SK-N-SH treated with all-trans-retinoic acid at 6 μM for 48 hours (cell line): ENCODE measurements around the gene UBE2I.

Experiments
- ATAC-seq: fragments of 200-7000 bp; cut with Tn5 transposase; 3 replicates; pipeline ENCODE4 v1.9.1; 2020; ENCODE audit warnings: mild to moderate bottlenecking, moderate library complexity
- ARNTL ChIP-seq: fragments of 450-650 bp; formaldehyde crosslinking; IDR thresholded peaks from 2 replicates; pipeline ENCODE4 v1.5.0; 2020; ENCODE audit warnings: low read depth, mild to moderate bottlenecking, moderate library complexity, borderline replicate concordance
- BACH2 ChIP-seq: fragments of 250-450 bp; sonication (Bioruptor Pico); IDR thresholded peaks from 2 replicates; pipeline ENCODE4 v1.9.0; 2021; ENCODE audit warnings: mild to moderate bottlenecking, borderline replicate concordance
- CSDC2 ChIP-seq: fragments of 250-450 bp; sonication (Bioruptor Pico); IDR thresholded peaks from 2 replicates; pipeline ENCODE4 v1.5.0; 2020; ENCODE audit warnings: mild to moderate bottlenecking, moderate library complexity
- ESRRG ChIP-seq: fragments of 250-450 bp; sonication (Bioruptor Pico); IDR thresholded peaks from 2 replicates; pipeline ENCODE4 v1.6.1; 2021; ENCODE audit warnings: mild to moderate bottlenecking
- GLIS3 ChIP-seq: fragments of 250-450 bp; sonication (Bioruptor Pico); IDR thresholded peaks from 2 replicates; pipeline ENCODE4 v1.5.0; 2020; ENCODE audit warnings: mild to moderate bottlenecking, moderate library complexity
- OSR1 ChIP-seq: fragments of 250-450 bp; sonication (Bioruptor Pico); IDR thresholded peaks from 2 replicates; pipeline ENCODE4 v1.8.0; 2022; ENCODE audit warnings: moderate library complexity, mild to moderate bottlenecking, inconsistent platforms
- PPARA ChIP-seq: fragments of 250-450 bp; sonication (Bioruptor Pico); IDR thresholded peaks from 2 replicates; pipeline ENCODE4 v1.5.0; 2020; ENCODE audit warnings: mild to moderate bottlenecking, borderline replicate concordance
- RARB ChIP-seq: fragments of 250-450 bp; sonication (Bioruptor Pico); IDR thresholded peaks from 2 replicates; pipeline ENCODE4 v1.8.0; 2021; ENCODE audit warnings: mild to moderate bottlenecking, moderate library complexity
- SNAI2 ChIP-seq: fragments of 250-450 bp; sonication (Bioruptor Pico); IDR thresholded peaks from 2 replicates; pipeline ENCODE4 v1.5.0; 2020; ENCODE audit warnings: mild to moderate bottlenecking, moderate library complexity
- TCF4 ChIP-seq: fragments of 250-450 bp; sonication (Bioruptor Pico); IDR thresholded peaks from 2 replicates; pipeline ENCODE4 v1.8.0; 2021; ENCODE audit warnings: mild to moderate bottlenecking, moderate library complexity, borderline replicate concordance
- TOX ChIP-seq: fragments of 250-450 bp; sonication (Bioruptor Pico); IDR thresholded peaks from 2 replicates; pipeline ENCODE4 v1.8.0; 2021; ENCODE audit warnings: mild to moderate bottlenecking, moderate library complexity, borderline replicate concordance
- ZC3H10 ChIP-seq: fragments of 250-450 bp; sonication (Bioruptor Pico); IDR thresholded peaks from 2 replicates; pipeline ENCODE4 v1.5.1; 2021; ENCODE audit warnings: mild to moderate bottlenecking, moderate library complexity
- ZFP3 ChIP-seq: fragments of 250-450 bp; sonication (Bioruptor Pico); IDR thresholded peaks from 2 replicates; pipeline ENCODE4 v1.5.0; 2020; ENCODE audit warnings: mild to moderate bottlenecking, moderate library complexity
- ZFP30 ChIP-seq: fragments of 450-650 bp; formaldehyde crosslinking; IDR thresholded peaks from 2 replicates; pipeline ENCODE4 v1.5.0; 2022; ENCODE audit warnings: mild to moderate bottlenecking, moderate library complexity
- ZNF565 ChIP-seq: fragments of 450-650 bp; formaldehyde crosslinking; conservative IDR thresholded peaks from 2 replicates; pipeline ENCODE4 v1.5.0; 2020; ENCODE audit warnings: low read depth, mild to moderate bottlenecking, moderate library complexity
- ZNF70 ChIP-seq: fragments of 450-650 bp; formaldehyde crosslinking; IDR thresholded peaks from 2 replicates; pipeline ENCODE4 v1.5.0; 2020; ENCODE audit warnings: mild to moderate bottlenecking, moderate library complexity
- ZNF8 ChIP-seq: fragments of 450-650 bp; formaldehyde crosslinking; IDR thresholded peaks from 2 replicates; pipeline ENCODE4 v1.5.0; 2020; ENCODE audit warnings: mild to moderate bottlenecking, moderate library complexity
- TF ChIP-seq, protein P1 (sequence below): fragments of 250-450 bp; sonication (Bioruptor Pico); IDR thresholded peaks from 2 replicates; pipeline ENCODE4 v1.8.0; 2021; ENCODE audit warnings: low read depth, mild to moderate bottlenecking, moderate library complexity, borderline replicate concordance
- TF ChIP-seq, protein P2 (sequence below): fragments of 250-450 bp; sonication (Bioruptor Pico); IDR thresholded peaks from 2 replicates; pipeline ENCODE4 v1.5.1; 2020; ENCODE audit warnings: low read depth, mild to moderate bottlenecking, moderate library complexity
- TF ChIP-seq, protein P3 (sequence below): fragments of 250-450 bp; sonication (Bioruptor Pico); IDR thresholded peaks from 2 replicates; pipeline ENCODE4 v1.8.0; 2020; ENCODE audit warnings: mild to moderate bottlenecking, moderate library complexity, borderline replicate concordance
- TF ChIP-seq, protein P4 (sequence below): fragments of 250-450 bp; sonication (Bioruptor Pico); IDR thresholded peaks from 2 replicates; pipeline ENCODE4 v1.5.0; 2020; ENCODE audit warnings: mild to moderate bottlenecking, moderate library complexity

UBE2I gene

DNA sequence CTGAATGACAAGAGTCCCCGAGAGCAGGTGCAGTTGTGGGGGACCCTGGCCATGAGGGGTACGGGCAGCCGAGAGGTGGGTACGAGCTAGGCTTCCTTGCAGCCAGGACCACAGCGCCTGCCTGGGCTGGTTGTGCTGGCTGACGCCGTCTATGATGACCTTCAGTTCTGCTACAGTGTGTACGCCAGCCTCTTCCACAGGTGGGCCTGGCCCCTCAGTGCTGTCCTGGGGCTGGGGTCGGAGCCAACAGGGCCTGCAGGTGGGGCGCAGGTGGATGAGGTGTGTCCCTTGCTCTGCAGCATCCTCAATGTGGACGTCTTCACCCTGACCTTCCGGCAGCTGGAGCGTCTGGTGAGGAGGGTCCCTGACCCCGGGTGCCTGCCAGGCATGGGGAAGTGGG is 35.1 kb downstream of the UBE2I start:
- ATAC-seq = no peak
- no peak for TF ChIP-seq TOX (CRISPR knock-in tag)
- TF ChIP-seq, protein P1, sequence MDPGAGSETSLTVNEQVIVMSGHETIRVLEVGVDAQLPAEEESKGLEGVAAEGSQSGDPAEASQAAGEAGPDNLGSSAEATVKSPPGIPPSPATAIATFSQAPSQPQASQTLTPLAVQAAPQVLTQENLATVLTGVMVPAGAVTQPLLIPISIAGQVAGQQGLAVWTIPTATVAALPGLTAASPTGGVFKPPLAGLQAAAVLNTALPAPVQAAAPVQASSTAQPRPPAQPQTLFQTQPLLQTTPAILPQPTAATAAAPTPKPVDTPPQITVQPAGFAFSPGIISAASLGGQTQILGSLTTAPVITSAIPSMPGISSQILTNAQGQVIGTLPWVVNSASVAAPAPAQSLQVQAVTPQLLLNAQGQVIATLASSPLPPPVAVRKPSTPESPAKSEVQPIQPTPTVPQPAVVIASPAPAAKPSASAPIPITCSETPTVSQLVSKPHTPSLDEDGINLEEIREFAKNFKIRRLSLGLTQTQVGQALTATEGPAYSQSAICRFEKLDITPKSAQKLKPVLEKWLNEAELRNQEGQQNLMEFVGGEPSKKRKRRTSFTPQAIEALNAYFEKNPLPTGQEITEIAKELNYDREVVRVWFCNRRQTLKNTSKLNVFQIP (CRISPR knock-in tag) = no peak
- no peak for TF ChIP-seq OSR1 (CRISPR knock-in tag)
- TF ChIP-seq ZNF70 (CRISPR knock-in tag) = no peak
- no peak for TF ChIP-seq GLIS3
- no peak for TF ChIP-seq CSDC2
- TF ChIP-seq ZNF565 (CRISPR knock-in tag) = no peak
- TF ChIP-seq, protein P2, sequence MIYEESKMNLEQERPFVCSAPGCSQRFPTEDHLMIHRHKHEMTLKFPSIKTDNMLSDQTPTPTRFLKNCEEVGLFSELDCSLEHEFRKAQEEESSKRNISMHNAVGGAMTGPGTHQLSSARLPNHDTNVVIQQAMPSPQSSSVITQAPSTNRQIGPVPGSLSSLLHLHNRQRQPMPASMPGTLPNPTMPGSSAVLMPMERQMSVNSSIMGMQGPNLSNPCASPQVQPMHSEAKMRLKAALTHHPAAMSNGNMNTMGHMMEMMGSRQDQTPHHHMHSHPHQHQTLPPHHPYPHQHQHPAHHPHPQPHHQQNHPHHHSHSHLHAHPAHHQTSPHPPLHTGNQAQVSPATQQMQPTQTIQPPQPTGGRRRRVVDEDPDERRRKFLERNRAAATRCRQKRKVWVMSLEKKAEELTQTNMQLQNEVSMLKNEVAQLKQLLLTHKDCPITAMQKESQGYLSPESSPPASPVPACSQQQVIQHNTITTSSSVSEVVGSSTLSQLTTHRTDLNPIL (CRISPR knock-in tag) = no peak
- no peak for TF ChIP-seq RARB (CRISPR knock-in tag)
- TF ChIP-seq ARNTL (CRISPR knock-in tag) = no peak
- TF ChIP-seq ESRRG (CRISPR knock-in tag) = no peak
- TF ChIP-seq BACH2 (CRISPR knock-in tag) = no peak
- no peak for TF ChIP-seq SNAI2
- TF ChIP-seq, protein P3, sequence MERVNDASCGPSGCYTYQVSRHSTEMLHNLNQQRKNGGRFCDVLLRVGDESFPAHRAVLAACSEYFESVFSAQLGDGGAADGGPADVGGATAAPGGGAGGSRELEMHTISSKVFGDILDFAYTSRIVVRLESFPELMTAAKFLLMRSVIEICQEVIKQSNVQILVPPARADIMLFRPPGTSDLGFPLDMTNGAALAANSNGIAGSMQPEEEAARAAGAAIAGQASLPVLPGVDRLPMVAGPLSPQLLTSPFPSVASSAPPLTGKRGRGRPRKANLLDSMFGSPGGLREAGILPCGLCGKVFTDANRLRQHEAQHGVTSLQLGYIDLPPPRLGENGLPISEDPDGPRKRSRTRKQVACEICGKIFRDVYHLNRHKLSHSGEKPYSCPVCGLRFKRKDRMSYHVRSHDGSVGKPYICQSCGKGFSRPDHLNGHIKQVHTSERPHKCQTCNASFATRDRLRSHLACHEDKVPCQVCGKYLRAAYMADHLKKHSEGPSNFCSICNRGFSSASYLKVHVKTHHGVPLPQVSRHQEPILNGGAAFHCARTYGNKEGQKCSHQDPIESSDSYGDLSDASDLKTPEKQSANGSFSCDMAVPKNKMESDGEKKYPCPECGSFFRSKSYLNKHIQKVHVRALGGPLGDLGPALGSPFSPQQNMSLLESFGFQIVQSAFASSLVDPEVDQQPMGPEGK (CRISPR knock-in tag) = no peak
- TF ChIP-seq ZNF8 (CRISPR knock-in tag) = no peak
- TF ChIP-seq TCF4 (CRISPR knock-in tag) = no peak
- no peak for TF ChIP-seq ZC3H10 (CRISPR knock-in tag)

DNA sequence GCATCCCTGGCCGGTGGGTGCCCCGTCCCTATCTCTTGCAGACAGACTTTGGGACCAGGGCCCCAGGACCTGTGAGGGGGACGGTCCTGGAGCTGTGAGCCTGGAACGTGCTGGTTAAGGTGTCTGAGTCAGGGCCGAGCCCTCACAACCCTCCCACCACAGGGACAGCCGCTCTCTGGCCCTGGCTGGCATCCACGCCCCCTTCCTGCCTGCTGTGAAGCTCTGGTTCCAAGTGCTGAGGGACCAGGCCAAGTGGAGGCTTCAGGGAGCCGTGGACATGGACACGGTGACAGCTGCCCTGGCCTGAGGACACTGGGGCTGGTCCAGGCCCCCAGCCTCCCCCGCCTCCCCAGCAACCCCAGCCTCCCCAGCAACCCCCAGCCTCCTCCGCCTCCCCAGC is 35.7 kb downstream of the UBE2I start:
- TF ChIP-seq GLIS3 (no peak), ZNF565 (CRISPR knock-in tag) (no peak), OSR1 (CRISPR knock-in tag) (no peak)
- ATAC-seq = no peak

DNA sequence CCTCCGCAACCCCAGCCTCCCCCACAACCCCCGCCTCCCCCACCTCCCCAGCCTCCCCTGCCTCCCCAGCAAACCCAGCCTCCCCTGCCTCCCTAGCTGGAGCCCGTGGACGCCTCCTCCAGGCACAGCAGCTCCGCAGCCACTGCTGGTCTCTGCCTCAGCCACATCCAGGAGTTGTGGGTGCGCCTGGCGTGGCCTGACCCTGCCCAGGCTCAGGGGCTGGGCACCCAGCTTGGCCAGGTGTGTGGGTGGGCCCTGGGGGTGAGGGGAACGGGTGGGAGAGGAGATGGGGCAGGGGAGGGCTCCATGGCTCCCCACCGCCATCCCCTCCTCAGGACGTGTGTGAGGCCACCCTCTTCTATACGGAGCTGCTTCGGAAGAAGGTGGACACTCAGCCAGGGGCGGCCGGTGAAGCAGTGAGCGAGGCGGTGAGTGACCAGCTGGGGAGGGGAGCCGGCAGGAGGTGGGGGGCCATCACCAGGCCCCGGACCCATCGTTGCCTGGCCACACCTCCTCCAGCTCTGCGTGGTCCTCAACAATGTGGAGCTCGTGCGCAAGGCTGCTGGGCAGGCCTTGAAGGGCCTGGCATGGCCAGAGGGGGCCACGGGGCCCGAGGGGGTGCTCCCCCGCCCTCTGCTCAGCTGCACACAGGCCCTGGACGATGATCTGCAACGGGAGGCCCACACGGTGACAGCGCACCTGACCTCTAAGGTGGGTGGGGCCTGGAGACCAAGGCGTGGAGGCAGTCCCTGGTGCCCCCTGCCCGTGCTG is 36.4 kb downstream of the UBE2I start:
- ATAC-seq = no peak
- TF ChIP-seq RARB (CRISPR knock-in tag) = no peak
- TF ChIP-seq GLIS3 = no peak
- TF ChIP-seq, protein P4, sequence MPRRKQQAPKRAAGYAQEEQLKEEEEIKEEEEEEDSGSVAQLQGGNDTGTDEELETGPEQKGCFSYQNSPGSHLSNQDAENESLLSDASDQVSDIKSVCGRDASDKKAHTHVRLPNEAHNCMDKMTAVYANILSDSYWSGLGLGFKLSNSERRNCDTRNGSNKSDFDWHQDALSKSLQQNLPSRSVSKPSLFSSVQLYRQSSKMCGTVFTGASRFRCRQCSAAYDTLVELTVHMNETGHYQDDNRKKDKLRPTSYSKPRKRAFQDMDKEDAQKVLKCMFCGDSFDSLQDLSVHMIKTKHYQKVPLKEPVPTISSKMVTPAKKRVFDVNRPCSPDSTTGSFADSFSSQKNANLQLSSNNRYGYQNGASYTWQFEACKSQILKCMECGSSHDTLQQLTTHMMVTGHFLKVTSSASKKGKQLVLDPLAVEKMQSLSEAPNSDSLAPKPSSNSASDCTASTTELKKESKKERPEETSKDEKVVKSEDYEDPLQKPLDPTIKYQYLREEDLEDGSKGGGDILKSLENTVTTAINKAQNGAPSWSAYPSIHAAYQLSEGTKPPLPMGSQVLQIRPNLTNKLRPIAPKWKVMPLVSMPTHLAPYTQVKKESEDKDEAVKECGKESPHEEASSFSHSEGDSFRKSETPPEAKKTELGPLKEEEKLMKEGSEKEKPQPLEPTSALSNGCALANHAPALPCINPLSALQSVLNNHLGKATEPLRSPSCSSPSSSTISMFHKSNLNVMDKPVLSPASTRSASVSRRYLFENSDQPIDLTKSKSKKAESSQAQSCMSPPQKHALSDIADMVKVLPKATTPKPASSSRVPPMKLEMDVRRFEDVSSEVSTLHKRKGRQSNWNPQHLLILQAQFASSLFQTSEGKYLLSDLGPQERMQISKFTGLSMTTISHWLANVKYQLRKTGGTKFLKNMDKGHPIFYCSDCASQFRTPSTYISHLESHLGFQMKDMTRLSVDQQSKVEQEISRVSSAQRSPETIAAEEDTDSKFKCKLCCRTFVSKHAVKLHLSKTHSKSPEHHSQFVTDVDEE (CRISPR knock-in tag) = no peak
- TF ChIP-seq ZNF565 (CRISPR knock-in tag) = no peak
- TF ChIP-seq TOX (CRISPR knock-in tag) = no peak
- TF ChIP-seq BACH2 (CRISPR knock-in tag) = no peak

DNA sequence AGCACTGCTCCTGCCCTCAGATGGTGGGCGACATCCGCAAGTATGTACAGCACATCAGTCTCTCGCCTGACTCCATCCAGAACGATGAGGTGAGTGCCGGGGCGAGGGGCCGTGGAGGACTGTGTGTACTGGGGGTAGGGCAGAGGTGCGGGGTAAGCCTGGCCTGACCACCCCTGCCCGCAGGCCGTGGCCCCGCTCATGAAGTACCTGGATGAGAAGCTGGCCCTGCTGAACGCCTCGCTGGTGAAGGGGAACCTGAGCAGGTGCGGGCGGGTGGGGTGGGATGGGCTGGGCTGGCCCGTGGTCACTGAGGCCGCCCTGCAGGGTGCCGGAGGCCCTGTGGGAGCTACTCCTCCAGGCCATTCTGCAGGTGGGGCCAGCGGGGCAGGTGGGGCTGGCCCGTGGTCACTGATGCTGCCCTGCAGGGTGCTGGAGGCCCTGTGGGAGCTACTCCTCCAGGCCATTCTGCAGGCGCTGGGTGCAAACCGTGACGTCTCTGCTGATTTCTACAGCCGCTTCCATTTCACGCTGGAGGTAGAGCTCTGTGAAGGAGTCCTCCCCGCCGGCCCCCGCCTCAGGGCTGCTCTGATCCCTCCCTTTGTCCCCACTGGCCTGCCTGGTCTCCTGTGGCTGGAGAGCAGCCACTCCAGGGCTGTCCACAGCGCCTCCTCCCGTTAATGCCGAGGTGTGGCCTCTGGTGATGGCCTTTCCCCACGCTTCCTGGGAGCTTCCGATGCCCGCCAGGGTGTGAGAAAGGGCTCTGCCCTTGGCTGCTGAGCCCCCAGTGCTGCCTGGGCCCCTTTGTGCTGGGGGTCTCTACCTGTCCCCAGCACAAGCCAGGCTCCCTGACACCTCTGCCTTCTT is 37.2 kb downstream of the UBE2I start:
- ATAC-seq = peak; percentile 27
- TF ChIP-seq ESRRG (CRISPR knock-in tag) (no peak), PPARA (CRISPR knock-in tag) (no peak), ZFP30 (CRISPR knock-in tag) (no peak), BACH2 (CRISPR knock-in tag) (no peak), ZFP3 (CRISPR knock-in tag) (no peak), OSR1 (CRISPR knock-in tag) (no peak), ZC3H10 (CRISPR knock-in tag) (no peak), ZNF70 (CRISPR knock-in tag) (no peak), GLIS3 (no peak), RARB (CRISPR knock-in tag) (no peak), CSDC2 (no peak), TOX (CRISPR knock-in tag) (no peak), TCF4 (CRISPR knock-in tag) (no peak), ARNTL (CRISPR knock-in tag) (no peak)
- TF ChIP-seq, protein P3 (CRISPR knock-in tag) = no peak
- TF ChIP-seq, protein P2 (CRISPR knock-in tag) = no peak
